BLaER1 treated with 17β-estradiol and CSF1 and Interleukin-3, amounts not matched to agents 10 nM and 100 nM (cell line): Measurements from ENCODE around the gene NRK.
"Not testable (repeated sequence)": the region's sequence is repeated elsewhere in the genome, so short reads cannot be mapped to it uniquely, and the experiment has no call there.

ENCODE experiments used
- H3K27ac ChIP-seq, 11 experiments: shearing (Covaris generic); formaldehyde crosslinking; 2 replicates each; pipeline ENCODE4 v1.8.1; 2022
- H3K27me3 ChIP-seq, 11 experiments: shearing (Covaris generic); formaldehyde crosslinking; 2 replicates each; pipeline ENCODE4 v1.8.1; 2022
- H3K36me3 ChIP-seq, 11 experiments: shearing (Covaris generic); formaldehyde crosslinking; 2 replicates each; pipeline ENCODE4 v1.8.1; 2022
- H3K4me1 ChIP-seq, 10 experiments: shearing (Covaris generic); formaldehyde crosslinking; 2 replicates each; pipeline ENCODE4 v1.8.1; 2022
- H3K4me2 ChIP-seq, 11 experiments: shearing (Covaris generic); formaldehyde crosslinking; 2 replicates each; pipeline ENCODE4 v1.8.1; 2022
- H3K4me3 ChIP-seq, 10 experiments: shearing (Covaris generic); formaldehyde crosslinking; 2 replicates each; pipeline ENCODE4 v1.8.1; 2022
- H3K9ac ChIP-seq, 11 experiments: shearing (Covaris generic); formaldehyde crosslinking; 2 replicates each; pipeline ENCODE4 v1.8.1; 2022
- H3K9me3 ChIP-seq, 11 experiments: shearing (Covaris generic); formaldehyde crosslinking; replicated peaks in 1 of 11; 2 replicates each; pipeline ENCODE4 v1.8.1; 2022
- H4K20me1 ChIP-seq, 11 experiments: shearing (Covaris generic); formaldehyde crosslinking; 2 replicates each; pipeline ENCODE4 v1.8.1; 2022
- Cebpa-rat ChIP-seq, 11 experiments: shearing (Covaris generic); IDR thresholded peaks; 2 replicates each; pipeline ENCODE4 v1.8.1; 2022

The NRK gene

GRCh38 chrX:105822138-105823091 lies at the start of gene NRK:
Gene NRK (plus strand): TSS chrX:105822539. CDS start chrX:105822846, 307 bp downstream.
- peaks cover 0 to 6% (median 0%) of the 10 kb centered on the region in 11 experiments; a peak in 1 of 22 replicates for H4K20me1 ChIP-seq
- H3K4me2 ChIP-seq: no peak within 1 kb of the TSS
- H3K9me3 ChIP-seq: peaks cover 5 to 23% (median 17%) of the 10 kb centered on the region in 11 experiments; a peak in 15 of 22 replicates
- H3K27me3 ChIP-seq: peaks cover 42 to 91% (median 79%) of the 10 kb centered on the region in 11 experiments
- H3K9ac ChIP-seq: no peak within 1 kb of the TSS
- H3K27ac ChIP-seq: no peak within 1 kb of the TSS
- no peaks in the 10 kb centered on the region for H3K36me3 ChIP-seq
- no peak for TF ChIP-seq Cebpa-rat (IDR thresholded peaks at IDR 0.05)
- H3K4me3 ChIP-seq: no peak within 1 kb of the TSS
- no peaks in the 10 kb centered on the region for H3K4me1 ChIP-seq

GRCh38 chrX:105773801-105774200 lies 48.5 kb upstream of the NRK start:
- Histone ChIP-seq H3K9ac (no peak overlapping the region), H3K9me3 (no peaks in the 10 kb centered on the region), H3K4me2 (no peak overlapping the region), H3K36me3 (no peaks in the 10 kb centered on the region), H3K27me3 (peaks cover 64 to 100% (median 96%) of the 10 kb centered on the region in 11 experiments), H3K4me1 (no peaks in the 10 kb centered on the region), H3K4me3 (no peak overlapping the region), H4K20me1 (no peaks in the 10 kb centered on the region), H3K27ac (no peak overlapping the region)
- no peak for TF ChIP-seq Cebpa-rat (IDR thresholded peaks at IDR 0.05)

GRCh38 chrX:105775679-105776078 lies 46.7 kb upstream of the NRK start:
- Histone ChIP-seq H3K4me1 (no peaks in the 10 kb centered on the region), H3K9me3 (no peaks in the 10 kb centered on the region), H3K4me3 (no peak overlapping the region), H3K27me3 (peaks cover 54 to 98% (median 89%) of the 10 kb centered on the region in 11 experiments), H4K20me1 (no peaks in the 10 kb centered on the region), H3K36me3 (no peaks in the 10 kb centered on the region), H3K9ac (no peak overlapping the region), H3K4me2 (no peak overlapping the region), H3K27ac (no peak overlapping the region)
- TF ChIP-seq Cebpa-rat (IDR thresholded peaks at IDR 0.05): no peak

DNA sequence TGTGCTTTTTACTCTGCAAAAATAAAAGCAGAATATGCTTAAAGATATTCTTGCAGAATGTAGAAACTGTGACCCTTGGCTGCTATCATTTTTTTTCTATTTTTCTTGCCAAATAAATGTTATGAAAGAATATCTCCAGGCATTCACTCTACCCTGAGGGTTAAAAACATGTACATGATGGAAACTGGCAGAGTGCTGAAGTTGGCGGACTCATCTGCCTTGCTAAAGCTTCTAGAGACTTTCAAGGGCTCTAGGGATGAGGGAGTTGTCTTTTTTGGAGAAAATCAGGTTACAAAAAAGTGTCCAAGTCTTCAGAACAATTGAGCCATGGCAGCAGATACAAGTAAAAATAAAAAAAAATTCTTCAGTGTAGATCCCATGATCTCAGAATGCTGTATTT lies 40.5 kb upstream of the NRK start:
- Histone ChIP-seq H4K20me1 (no peaks in the 10 kb centered on the region), H3K27ac (no peak overlapping the region), H3K9ac (no peak overlapping the region), H3K27me3 (peaks cover 30 to 97% (median 87%) of the 10 kb centered on the region in 11 experiments), H3K9me3 (no peaks in the 10 kb centered on the region), H3K4me3 (no peak overlapping the region), H3K4me1 (no peaks in the 10 kb centered on the region), H3K4me2 (no peak overlapping the region), H3K36me3 (no peaks in the 10 kb centered on the region)
- TF ChIP-seq Cebpa-rat (IDR thresholded peaks at IDR 0.05): no peak

- not testable (repeated sequence) for H3K36me3 ChIP-seq, H4K20me1 ChIP-seq, H3K9me3 ChIP-seq, H3K4me2 ChIP-seq, H3K4me1 ChIP-seq, H3K27ac ChIP-seq, H3K9ac ChIP-seq, H3K4me3 ChIP-seq
- H3K27me3 ChIP-seq: peaks cover 10 to 54% (median 47%) of the 10 kb centered on the region in 11 experiments
Measured at GRCh38 chrX:105796877-105797276, 25.5 kb upstream of the NRK start.

DNA sequence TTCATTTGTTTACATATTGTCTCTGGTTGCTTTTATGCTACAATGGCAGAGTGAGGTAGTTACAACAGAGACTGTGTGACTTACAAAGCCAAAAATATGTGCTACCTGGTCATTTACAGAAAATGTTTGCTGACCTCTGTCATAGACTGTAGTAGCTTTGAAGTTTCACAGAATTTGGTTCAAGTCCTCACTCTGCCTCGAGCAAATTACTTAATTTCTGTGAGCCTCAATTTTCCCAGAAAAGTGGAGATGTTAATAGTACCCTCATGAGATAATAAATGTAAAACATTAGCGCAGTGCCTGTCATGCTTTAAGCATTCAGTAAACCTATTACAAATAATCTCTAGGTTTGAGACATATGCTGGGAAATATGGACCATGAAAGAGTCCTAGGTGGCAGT lies 18.4 kb upstream of the NRK start:
- no peak for TF ChIP-seq Cebpa-rat (IDR thresholded peaks at IDR 0.05)
- H3K4me1 ChIP-seq: no peaks in the 10 kb centered on the region
- H3K27ac ChIP-seq: no peak overlapping the region
- H4K20me1 ChIP-seq: no peaks in the 10 kb centered on the region
- peaks cover 0 to 14% (median 4%) of the 10 kb centered on the region in 11 experiments; a peak in 8 of 22 replicates for H3K27me3 ChIP-seq
- no peak overlapping the region for H3K4me3 ChIP-seq
- H3K36me3 ChIP-seq: no peaks in the 10 kb centered on the region
- H3K4me2 ChIP-seq: no peak overlapping the region
- H3K9ac ChIP-seq: no peak overlapping the region
- H3K9me3 ChIP-seq: peaks cover 0 to 20% (median 4%) of the 10 kb centered on the region in 11 experiments; a peak in 6 of 22 replicates

DNA sequence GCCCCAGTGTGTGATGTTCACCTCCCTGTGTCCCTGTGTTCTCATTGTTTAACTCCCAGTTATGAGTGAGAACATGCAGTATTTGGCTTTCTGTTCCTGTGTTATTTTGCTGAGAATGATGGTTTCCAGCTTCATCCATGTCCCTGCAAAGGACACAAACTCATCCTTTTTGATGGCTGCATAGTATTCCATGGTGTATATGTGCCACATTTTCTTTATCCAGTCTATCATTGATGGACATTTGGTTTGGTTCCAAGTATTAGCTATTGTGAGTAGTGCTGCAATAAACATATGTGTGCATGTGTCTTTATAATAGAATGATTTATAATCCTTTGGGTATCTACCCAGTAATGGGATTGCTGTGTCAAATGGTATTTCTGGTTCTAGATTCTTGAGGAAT lies 16.7 kb upstream of the NRK start:
- not testable (repeated sequence) for H3K36me3 ChIP-seq, H3K9ac ChIP-seq, H3K4me2 ChIP-seq, H4K20me1 ChIP-seq, H3K4me1 ChIP-seq, H3K27ac ChIP-seq, H3K4me3 ChIP-seq
- H3K27me3 ChIP-seq: peaks cover 0 to 21% (median 12%) of the 10 kb centered on the region in 11 experiments; a peak in 15 of 22 replicates
- H3K9me3 ChIP-seq: peaks cover 0 to 20% (median 4%) of the 10 kb centered on the region in 11 experiments; a peak in 6 of 22 replicates

- no peak overlapping the region for H3K9ac ChIP-seq
- H4K20me1 ChIP-seq: no peaks in the 10 kb centered on the region; a peak in 1 of 22 replicates
- no peaks in the 10 kb centered on the region for H3K36me3 ChIP-seq
- H3K4me3 ChIP-seq: no peak overlapping the region
- no peak overlapping the region for H3K27ac ChIP-seq
- peaks cover 67 to 100% (median 97%) of the 10 kb centered on the region in 11 experiments for H3K27me3 ChIP-seq
- no peak overlapping the region for H3K4me2 ChIP-seq
- no peak for TF ChIP-seq Cebpa-rat (IDR thresholded peaks at IDR 0.05)
- peaks cover 0 to 15% (median 3%) of the 10 kb centered on the region in 11 experiments; a peak in 5 of 22 replicates for H3K9me3 ChIP-seq
- no peaks in the 10 kb centered on the region for H3K4me1 ChIP-seq
Measured at GRCh38 chrX:105816517-105816916, 5.8 kb upstream of the NRK start.

GRCh38 chrX:105820247-105820646 lies 2.1 kb upstream of the NRK start:
- Histone ChIP-seq H3K9me3 (peaks cover 5 to 34% (median 17%) of the 10 kb centered on the region in 11 experiments; a peak in 15 of 22 replicates), H3K36me3 (no peaks in the 10 kb centered on the region), H3K9ac (no peak overlapping the region), H3K4me1 (no peaks in the 10 kb centered on the region), H3K4me3 (no peak overlapping the region), H3K4me2 (no peak overlapping the region), H3K27ac (no peak overlapping the region), H4K20me1 (no peaks in the 10 kb centered on the region; a peak in 1 of 22 replicates), H3K27me3 (peaks cover 61 to 100% (median 91%) of the 10 kb centered on the region in 11 experiments)
- no peak for TF ChIP-seq Cebpa-rat (IDR thresholded peaks at IDR 0.05)
